Measurements from ENCODE around the gene PIEZO2. TPM values are rescaled to one million over a fixed set of nuclear protein-coding genes. Genes with fewer than 3 reads are reported as not detected.

The PIEZO2 gene
- total and polyA plus RNA-seq, 9 donors, result 2.0 to 8.5 (median 3.2) TPM

GRCh38 chr18:11114653-11115052 is 34.7 kb downstream of the PIEZO2 start:
- intact Hi-C loops (cut with DNase I), result no loop called here
- no peaks in the 10 kb centered on the region for H3K36me3 ChIP-seq
- H3K4me3 ChIP-seq, result no peak overlapping the region
- H3K9me3 ChIP-seq, result no peaks in the 10 kb centered on the region
- no peak overlapping the region for H3K27ac ChIP-seq
- no peak for DNase-seq
- whole genome bisulfite sequencing, 3 donors, result 21 to 35% (median 26%) methylated on average over 2 of the region's 2 CpGs
- TF ChIP-seq, protein P1, sequence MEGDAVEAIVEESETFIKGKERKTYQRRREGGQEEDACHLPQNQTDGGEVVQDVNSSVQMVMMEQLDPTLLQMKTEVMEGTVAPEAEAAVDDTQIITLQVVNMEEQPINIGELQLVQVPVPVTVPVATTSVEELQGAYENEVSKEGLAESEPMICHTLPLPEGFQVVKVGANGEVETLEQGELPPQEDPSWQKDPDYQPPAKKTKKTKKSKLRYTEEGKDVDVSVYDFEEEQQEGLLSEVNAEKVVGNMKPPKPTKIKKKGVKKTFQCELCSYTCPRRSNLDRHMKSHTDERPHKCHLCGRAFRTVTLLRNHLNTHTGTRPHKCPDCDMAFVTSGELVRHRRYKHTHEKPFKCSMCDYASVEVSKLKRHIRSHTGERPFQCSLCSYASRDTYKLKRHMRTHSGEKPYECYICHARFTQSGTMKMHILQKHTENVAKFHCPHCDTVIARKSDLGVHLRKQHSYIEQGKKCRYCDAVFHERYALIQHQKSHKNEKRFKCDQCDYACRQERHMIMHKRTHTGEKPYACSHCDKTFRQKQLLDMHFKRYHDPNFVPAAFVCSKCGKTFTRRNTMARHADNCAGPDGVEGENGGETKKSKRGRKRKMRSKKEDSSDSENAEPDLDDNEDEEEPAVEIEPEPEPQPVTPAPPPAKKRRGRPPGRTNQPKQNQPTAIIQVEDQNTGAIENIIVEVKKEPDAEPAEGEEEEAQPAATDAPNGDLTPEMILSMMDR (IDR thresholded peaks at IDR 0.05), result no peak
- TF ChIP-seq POLR2A (IDR thresholded peaks at IDR 0.05) (no peak), EP300 (IDR thresholded peaks at IDR 0.05) (no peak)
- no peaks in the 10 kb centered on the region for H3K4me1 ChIP-seq (ENCODE audit: insufficient read depth)
- no peaks in the 10 kb centered on the region for H3K27me3 ChIP-seq

DNA sequence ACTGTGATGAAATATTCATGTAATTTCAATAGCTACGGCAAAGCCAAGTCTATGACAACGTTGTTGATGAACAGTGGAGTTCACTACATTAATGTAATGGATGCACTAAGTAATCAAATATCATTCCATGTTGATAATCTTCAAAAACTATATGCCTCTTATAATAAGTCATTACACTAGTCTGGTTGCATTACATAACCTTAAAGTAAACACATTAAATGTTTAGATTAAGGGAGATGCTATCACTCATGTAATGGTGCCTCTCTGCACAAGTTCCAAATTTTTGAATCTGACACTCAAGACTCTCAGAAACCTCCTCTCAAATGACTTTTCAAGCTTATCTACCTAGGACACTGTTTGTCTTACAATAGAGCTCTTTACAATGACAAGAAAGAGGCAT is 35.4 kb downstream of the PIEZO2 start:
- H3K4me3 ChIP-seq, result no peak overlapping the region
- H3K9me3 ChIP-seq, result no peaks in the 10 kb centered on the region
- no peaks in the 10 kb centered on the region for H3K27me3 ChIP-seq
- intact Hi-C loops (cut with DNase I), result no loop called here
- no peak overlapping the region for H3K27ac ChIP-seq
- no peaks in the 10 kb centered on the region for H3K4me1 ChIP-seq (ENCODE audit: insufficient read depth)
- no peak for DNase-seq
- H3K36me3 ChIP-seq, result no peaks in the 10 kb centered on the region
- WGBS, 3 donors, result 87 to 94% (median 89%) methylated on average over 2 of the region's 2 CpGs
- no peak for TF ChIP-seq POLR2A (IDR thresholded peaks at IDR 0.05)

DNA sequence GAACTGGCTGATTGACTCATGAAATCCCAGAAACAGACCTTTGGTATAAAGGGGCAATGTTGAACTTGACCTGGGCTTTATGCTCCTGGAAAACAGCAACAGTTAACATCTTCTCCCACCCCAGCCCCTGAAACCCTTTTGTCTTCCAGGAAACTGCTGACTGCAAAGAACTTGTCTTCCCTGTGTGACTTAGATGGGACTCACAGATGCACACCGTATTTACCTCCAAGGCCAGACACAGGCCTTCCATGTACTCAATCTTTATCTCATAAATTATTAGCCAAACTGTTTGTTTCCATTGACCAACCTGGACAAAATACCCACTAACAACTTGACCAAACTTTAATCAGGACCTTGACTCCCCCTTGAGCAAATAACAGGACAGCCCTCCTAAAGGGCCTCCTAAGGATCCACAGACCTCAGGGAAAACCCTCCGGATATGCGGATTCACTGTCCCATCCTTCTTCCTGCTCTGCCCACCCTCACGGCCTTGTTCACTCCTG is 36.3 kb downstream of the PIEZO2 start:
- H3K4me3 ChIP-seq, result no peak overlapping the region
- intact Hi-C loops (cut with DNase I), result no loop called here
- no peak for TF ChIP-seq EP300 (IDR thresholded peaks at IDR 0.05)
- TF ChIP-seq, protein P1 (IDR thresholded peaks at IDR 0.05), result no peak
- TF ChIP-seq POLR2A (IDR thresholded peaks at IDR 0.05), result no peak
- DNase-seq, result no peak
- WGBS, 3 donors, result 87 to 97% (median 90%) methylated on average over 4 of the region's 4 CpGs
- H3K36me3 ChIP-seq, result no peaks in the 10 kb centered on the region
- no peaks in the 10 kb centered on the region for H3K9me3 ChIP-seq
- H3K4me1 ChIP-seq (ENCODE audit: insufficient read depth), result no peaks in the 10 kb centered on the region
- H3K27me3 ChIP-seq, result no peaks in the 10 kb centered on the region
- no peak overlapping the region for H3K27ac ChIP-seq

DNA sequence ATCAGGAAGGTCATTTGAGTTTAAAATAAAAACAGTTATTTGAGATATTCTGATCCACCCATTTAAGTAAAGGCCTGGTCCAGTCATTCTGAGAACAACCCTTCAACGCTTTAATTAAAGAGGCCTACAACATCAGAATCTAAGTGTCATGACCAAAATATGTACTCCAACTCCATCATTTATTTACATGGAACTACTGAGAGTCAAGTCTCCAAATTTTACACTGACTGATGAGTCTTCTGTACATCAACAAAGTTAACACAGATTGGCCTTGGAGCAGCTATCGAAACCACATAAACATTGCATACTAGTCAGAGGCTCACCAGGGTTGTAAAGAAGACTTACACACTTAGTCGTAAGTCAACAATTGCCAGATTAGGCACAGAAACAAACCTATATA is 37.1 kb downstream of the PIEZO2 start:
- no peak for DNase-seq
- WGBS, 3 donors, result 95 to 98% (median 97%) methylated on average over 3 of the region's 3 CpGs
- H3K36me3 ChIP-seq, result no peaks in the 10 kb centered on the region
- H3K9me3 ChIP-seq, result no peaks in the 10 kb centered on the region
- TF ChIP-seq EP300 (IDR thresholded peaks at IDR 0.05), result no peak
- TF ChIP-seq, protein P1 (IDR thresholded peaks at IDR 0.05), result no peak
- TF ChIP-seq POLR2A (IDR thresholded peaks at IDR 0.05), result no peak
- no peak overlapping the region for H3K4me3 ChIP-seq
- no peak overlapping the region for H3K27ac ChIP-seq
- no peaks in the 10 kb centered on the region for H3K4me1 ChIP-seq (ENCODE audit: insufficient read depth)
- intact Hi-C loops (cut with DNase I), result no loop called here
- no peaks in the 10 kb centered on the region for H3K27me3 ChIP-seq

GRCh38 chr18:11110509-11110908 is 38.9 kb downstream of the PIEZO2 start:
- 85 to 87% (median 86%) methylated on average over 16 of the region's 16 CpGs for WGBS, 3 donors
- no peak for DNase-seq
- Histone ChIP-seq H3K4me1 (ENCODE audit: insufficient read depth) (no peaks in the 10 kb centered on the region), H3K36me3 (no peaks in the 10 kb centered on the region), H3K4me3 (no peak overlapping the region), H3K9me3 (no peaks in the 10 kb centered on the region), H3K27me3 (no peaks in the 10 kb centered on the region), H3K27ac (no peak overlapping the region)
- intact Hi-C loops (cut with DNase I), result no loop called here
- TF ChIP-seq POLR2A (IDR thresholded peaks at IDR 0.05) (no peak), EP300 (IDR thresholded peaks at IDR 0.05) (no peak)
- TF ChIP-seq, protein P1 (IDR thresholded peaks at IDR 0.05), result no peak

All from ovary (tissue), 9 donors.